Activated T-cell treated with anti-CD3 and anti-CD28 coated beads for 24 hours (primary cell): ENCODE results near the gene MINDY1.

Source experiments
- DNase-seq: peaks from one replicate; pipeline ENCODE4 v3.0.0-alpha.2; 2020; ENCODE audit warnings: low read depth

MINDY1 gene

GRCh38 chr1:151006327-151007052, at the start of gene MINDY1:
Gene MINDY1 (minus strand): TSS chr1:151006902. CDS start chr1:151002617, 4,285 bp downstream.
- no peak for DNase-seq

GRCh38 chr1:151056149-151056548, 49.4 kb upstream of the MINDY1 start:
- no peak for DNase-seq

- DNase-seq, result no peak
Measured at GRCh38 chr1:151055581-151055980, 48.9 kb upstream of the MINDY1 start.

- DNase-seq, result no peak
Measured at GRCh38 chr1:151054971-151055547, 48.4 kb upstream of the MINDY1 start.

GRCh38 chr1:151051356-151052009, 44.8 kb upstream of the MINDY1 start:
- DNase-seq, result no peak

GRCh38 chr1:151050051-151050688, 43.5 kb upstream of the MINDY1 start:
- no peak for DNase-seq

GRCh38 chr1:151049458-151049857, 42.8 kb upstream of the MINDY1 start:
- DNase-seq, result no peak

GRCh38 chr1:151048645-151049032, 41.9 kb upstream of the MINDY1 start:
- DNase-seq, result no peak

GRCh38 chr1:151047925-151048644, 41.4 kb upstream of the MINDY1 start:
- no peak for DNase-seq

- DNase-seq, result peak; percentile 50
Measured at GRCh38 chr1:151047591-151047924, 40.9 kb upstream of the MINDY1 start, which contains the start of gene C1orf56. Gene C1orf56 (plus strand): TSS chr1:151047751. CDS start chr1:151047848, 97 bp downstream.

GRCh38 chr1:151043163-151043562, 36.5 kb upstream of the MINDY1 start:
- no peak for DNase-seq

- no peak for DNase-seq
Measured at GRCh38 chr1:151039521-151039920, 32.8 kb upstream of the MINDY1 start.

- DNase-seq, result no peak
Measured at GRCh38 chr1:151037032-151037431, 30.3 kb upstream of the MINDY1 start.

GRCh38 chr1:151036356-151036755, 29.7 kb upstream of the MINDY1 start, which contains the start of gene BNIPL:
Gene BNIPL (plus strand): TSS chr1:151036586. CDS start chr1:151036726, 140 bp downstream.
- no peak for DNase-seq

- DNase-seq, result no peak
Measured at GRCh38 chr1:151035167-151035566, 28.5 kb upstream of the MINDY1 start.

- DNase-seq, result no peak
Measured at GRCh38 chr1:151032164-151032563, 25.5 kb upstream of the MINDY1 start.

GRCh38 chr1:151026460-151026859, 19.8 kb upstream of the MINDY1 start:
- DNase-seq, result no peak

- peak; percentile 76 for DNase-seq
Measured at GRCh38 chr1:151024540-151025146, 17.9 kb upstream of the MINDY1 start.

GRCh38 chr1:151013518-151013917, 6.8 kb upstream of the MINDY1 start:
- DNase-seq, result no peak

- DNase-seq, result no peak
Measured at GRCh38 chr1:151012684-151013471, 6.2 kb upstream of the MINDY1 start.
